ENCODE results near the gene METTL22. TPM values are rescaled to one million over a fixed set of nuclear protein-coding genes. Genes with fewer than 3 reads are reported as not detected.

The METTL22 gene
- total and polyA plus RNA-seq, 10 of the 15 experiments (the other 5 are each of a cell fraction or from before 2014, with no cell fraction given) = 6.4 to 34.7 (median 18.8) TPM

- TF ChIP-seq PRDM15 (CRISPR knock-in tag; IDR thresholded peaks at IDR 0.05) (no peak), MYC (IDR thresholded peaks at IDR 0.05; ENCODE audit: insufficient read depth, insufficient read length, insufficient replicate concordance, low read length, severe bottlenecking) (no peak), WRNIP1 (IDR thresholded peaks at IDR 0.05; ENCODE audit: borderline replicate concordance, low read depth, low read length) (no peak), STAT1 (conservative IDR thresholded peaks at IDR 0.05) (no peak), ZNF687 (IDR thresholded peaks at IDR 0.05) (no peak)
These were observed 56.0 kb downstream of the METTL22 start (continued) for GRCh38 chr16:8677481-8677880.

Measured in GM12878 (cell line).